GM06990 (cell line): Measurements from ENCODE around the gene IGSF11.

Experiments
- DNase-seq: peaks from one replicate; pipeline ENCODE4 v3.0.0-alpha.2; 2011; ENCODE audit not compliant: insufficient read length; ENCODE audit errors: extremely low read depth
- H3K27me3 ChIP-seq: replicated peaks from 2 replicates; pipeline ENCODE4 v1.6.0; 2011; ENCODE audit warnings: low read length; ENCODE audit not compliant: control insufficient read depth, insufficient read depth
- H3K36me3 ChIP-seq: 2 replicates; pipeline ENCODE4 v1.5.1; 2011; ENCODE audit warnings: low read length; ENCODE audit not compliant: control insufficient read depth, insufficient read depth
- H3K4me3 ChIP-seq: replicated peaks from 2 replicates; pipeline ENCODE4 v1.5.1; 2011; ENCODE audit warnings: low read depth, mild to moderate bottlenecking, control low read depth, low read length
- TF ChIP-seq, protein P1 (sequence below): IDR thresholded peaks from 2 replicates; pipeline ENCODE4 v1.5.1; 2011; ENCODE audit warnings: low read length, control low read depth, mild to moderate bottlenecking, inconsistent platforms; ENCODE audit not compliant: insufficient read depth, poor library complexity, severe bottlenecking

IGSF11 gene

DNA sequence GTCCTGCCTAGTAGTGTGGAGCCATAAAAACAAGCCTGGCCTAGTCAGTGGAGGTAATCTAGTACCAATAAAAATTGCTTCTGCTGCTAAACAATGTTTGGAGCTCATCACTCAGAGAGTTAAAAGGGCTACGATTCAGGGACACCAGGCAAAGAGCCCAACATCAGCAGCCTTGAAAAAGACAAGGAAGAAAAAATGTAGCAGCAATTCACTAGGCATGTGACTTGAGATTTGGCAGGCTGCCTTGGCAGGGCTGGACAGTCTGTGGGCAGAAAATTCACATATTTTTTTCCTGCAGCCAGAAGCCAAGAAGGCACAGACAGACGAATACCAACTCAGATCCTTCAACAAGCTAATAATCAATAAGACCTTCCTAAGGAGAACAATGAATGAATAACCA is 47.2 kb downstream of the IGSF11 start:
- H3K36me3 ChIP-seq: no peaks in the 10 kb centered on the region
- no peak overlapping the region for H3K4me3 ChIP-seq
- no peak for DNase-seq
- TF ChIP-seq, protein P1, sequence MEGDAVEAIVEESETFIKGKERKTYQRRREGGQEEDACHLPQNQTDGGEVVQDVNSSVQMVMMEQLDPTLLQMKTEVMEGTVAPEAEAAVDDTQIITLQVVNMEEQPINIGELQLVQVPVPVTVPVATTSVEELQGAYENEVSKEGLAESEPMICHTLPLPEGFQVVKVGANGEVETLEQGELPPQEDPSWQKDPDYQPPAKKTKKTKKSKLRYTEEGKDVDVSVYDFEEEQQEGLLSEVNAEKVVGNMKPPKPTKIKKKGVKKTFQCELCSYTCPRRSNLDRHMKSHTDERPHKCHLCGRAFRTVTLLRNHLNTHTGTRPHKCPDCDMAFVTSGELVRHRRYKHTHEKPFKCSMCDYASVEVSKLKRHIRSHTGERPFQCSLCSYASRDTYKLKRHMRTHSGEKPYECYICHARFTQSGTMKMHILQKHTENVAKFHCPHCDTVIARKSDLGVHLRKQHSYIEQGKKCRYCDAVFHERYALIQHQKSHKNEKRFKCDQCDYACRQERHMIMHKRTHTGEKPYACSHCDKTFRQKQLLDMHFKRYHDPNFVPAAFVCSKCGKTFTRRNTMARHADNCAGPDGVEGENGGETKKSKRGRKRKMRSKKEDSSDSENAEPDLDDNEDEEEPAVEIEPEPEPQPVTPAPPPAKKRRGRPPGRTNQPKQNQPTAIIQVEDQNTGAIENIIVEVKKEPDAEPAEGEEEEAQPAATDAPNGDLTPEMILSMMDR: no peak
- no peaks in the 10 kb centered on the region for H3K27me3 ChIP-seq

DNA sequence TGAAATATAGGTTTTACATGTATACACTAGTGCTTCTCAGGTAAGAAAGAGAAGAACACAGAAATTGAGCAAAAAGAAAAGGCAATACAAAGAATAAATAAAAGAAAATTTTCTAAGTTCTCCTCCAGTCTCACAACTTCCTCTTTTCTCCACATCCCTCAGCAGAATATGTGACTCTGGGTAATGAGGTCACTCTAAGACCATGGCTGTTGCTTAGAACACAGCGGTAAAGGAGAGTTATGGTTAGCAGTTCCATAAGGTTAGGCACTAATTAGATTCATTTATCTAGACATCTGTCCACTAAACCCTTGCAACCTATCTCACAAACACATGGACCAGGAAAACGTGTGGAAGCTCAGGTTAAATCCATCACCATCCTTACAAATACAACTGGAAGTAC is 47.9 kb downstream of the IGSF11 start:
- H3K36me3 ChIP-seq: no peaks in the 10 kb centered on the region
- TF ChIP-seq, protein P1: no peak
- no peak overlapping the region for H3K4me3 ChIP-seq
- no peaks in the 10 kb centered on the region; the same call in 1 of the 2 replicates for H3K27me3 ChIP-seq
- no peak for DNase-seq

DNA sequence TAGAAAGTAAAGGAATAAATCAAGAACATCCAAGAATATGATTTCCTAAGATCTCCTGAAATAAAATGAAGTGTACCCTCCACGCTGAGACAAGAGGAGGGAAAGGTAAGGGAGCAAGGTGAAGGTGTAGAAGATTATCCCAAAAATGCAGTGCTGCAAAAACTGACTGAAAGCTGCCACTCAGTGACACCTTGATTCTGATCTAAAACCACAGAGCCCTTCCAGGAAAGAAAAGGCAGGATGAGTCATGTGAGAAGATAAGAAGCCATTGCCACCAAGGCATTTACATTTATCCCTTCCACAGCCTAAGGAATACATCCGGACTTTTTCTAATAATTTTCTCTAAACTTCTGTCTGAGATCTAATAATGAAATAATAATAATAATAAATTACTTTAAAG is 49.9 kb downstream of the IGSF11 start:
- H3K36me3 ChIP-seq: no peaks in the 10 kb centered on the region
- TF ChIP-seq, protein P1: no peak

DNA sequence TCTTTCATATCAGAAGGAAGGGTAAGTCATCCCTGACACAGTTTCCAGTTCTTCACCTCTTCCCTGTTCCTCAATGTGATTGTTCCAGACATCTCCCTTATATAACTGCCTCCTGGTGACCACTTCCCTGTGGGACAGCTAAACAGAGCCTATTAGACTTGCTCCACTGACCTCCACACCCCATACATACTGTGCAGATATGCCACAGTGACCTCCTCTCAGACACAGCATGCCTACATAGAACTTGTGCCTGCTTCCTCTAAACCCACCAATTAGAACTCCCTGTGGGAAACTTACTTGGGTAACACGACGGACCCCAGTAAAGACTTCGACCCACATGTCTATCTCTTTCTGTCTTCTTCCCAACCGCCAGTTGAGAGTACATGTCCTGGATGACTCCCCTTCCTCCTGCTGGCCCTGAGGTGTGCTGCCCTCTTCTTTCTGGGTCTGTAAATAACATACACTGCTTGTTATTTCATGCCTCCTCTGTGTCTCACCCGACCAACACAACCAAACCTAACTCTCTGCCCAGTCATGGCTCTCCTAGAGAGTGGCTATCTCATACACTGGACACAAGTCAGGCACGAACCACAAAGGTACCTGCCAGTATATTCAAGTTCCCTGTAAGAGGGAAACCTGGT is 53.0 kb downstream of the IGSF11 start:
- H3K4me3 ChIP-seq: no peak overlapping the region
- no peaks in the 10 kb centered on the region; the same call in 1 of the 2 replicates for H3K27me3 ChIP-seq
- no peaks in the 10 kb centered on the region for H3K36me3 ChIP-seq
- no peak for DNase-seq
- TF ChIP-seq, protein P1: no peak

More for the DNA sequence above, 49.9 kb downstream of the IGSF11 start:
- DNase-seq: no peak
- Histone ChIP-seq H3K4me3 (no peak overlapping the region), H3K27me3 (no peaks in the 10 kb centered on the region; the same call in 1 of the 2 replicates)

DNA sequence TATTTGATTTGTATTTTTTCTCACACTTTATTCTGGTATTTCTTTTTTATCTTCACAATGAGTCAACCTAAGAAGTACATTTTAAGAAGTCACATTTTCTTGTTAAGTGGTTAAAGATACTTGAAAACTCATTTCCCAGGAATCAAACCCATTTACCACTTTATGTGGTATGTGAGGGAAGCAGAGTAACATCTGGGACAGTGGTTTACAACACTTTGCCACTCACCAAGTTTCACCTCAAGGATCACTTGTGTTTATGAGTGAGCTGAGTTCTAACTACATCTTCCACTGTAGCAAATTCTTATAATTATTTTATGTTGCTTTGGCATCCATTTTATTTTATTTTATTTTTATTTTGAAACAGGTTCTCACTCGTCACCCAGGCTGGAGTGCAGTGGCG is 53.8 kb downstream of the IGSF11 start:
- TF ChIP-seq, protein P1: no peak
- DNase-seq: no peak
- H3K4me3 ChIP-seq: no peak overlapping the region
- no peaks in the 10 kb centered on the region; the same call in 1 of the 2 replicates for H3K27me3 ChIP-seq
- H3K36me3 ChIP-seq: no peaks in the 10 kb centered on the region

DNA sequence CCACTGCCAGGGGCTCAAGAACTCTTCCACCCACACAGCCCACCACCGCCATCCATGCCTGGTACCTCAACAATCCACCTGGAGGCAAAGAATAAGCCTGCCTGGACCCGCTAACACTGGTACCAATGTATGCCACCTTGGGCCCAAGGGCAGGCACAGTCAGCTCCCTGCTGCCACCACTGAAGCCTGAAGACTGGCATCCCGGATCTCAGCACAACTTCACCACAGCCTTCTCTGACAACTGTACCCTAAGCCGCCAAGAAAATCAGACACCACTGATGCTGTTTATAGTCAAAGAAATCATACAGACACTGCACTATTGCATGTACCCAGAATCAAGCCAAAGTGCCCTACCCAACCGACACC is 56.3 kb downstream of the IGSF11 start:
- Histone ChIP-seq H3K4me3 (no peak overlapping the region), H3K36me3 (no peaks in the 10 kb centered on the region), H3K27me3 (no peaks in the 10 kb centered on the region; the same call in 1 of the 2 replicates)
- TF ChIP-seq, protein P1: no peak
- no peak for DNase-seq
